GM23248 (cell line): ENCODE data around the gene NTN5. TPM values are rescaled to one million over a fixed set of nuclear protein-coding genes. Genes with fewer than 3 reads are reported as not detected.

Experiments used
- DNase-seq: peaks from one replicate; pipeline ENCODE4 v3.0.0-alpha.2; 2015
- H2AFZ ChIP-seq: fragments of 200-600 bp; sonication (generic); 2 replicates; pipeline ENCODE4 v1.6.1; 2016; ENCODE audit warnings: antibody characterized with exemption
- H3F3A ChIP-seq: fragments of 200-600 bp; sonication (generic); 2 replicates; pipeline ENCODE4 v1.6.1; 2016; ENCODE audit warnings: mild to moderate bottlenecking, antibody characterized with exemption, mixed run types; ENCODE audit not compliant: insufficient read depth
- H3K27ac ChIP-seq: fragments of 200-600 bp; sonication (generic); 2 replicates; pipeline ENCODE4 v1.5.1; 2016; ENCODE audit warnings: mild to moderate bottlenecking
- H3K27me3 ChIP-seq: fragments of 200-600 bp; sonication (generic); replicated peaks from 2 replicates; pipeline ENCODE4 v1.6.1; 2016; ENCODE audit warnings: mild to moderate bottlenecking; ENCODE audit not compliant: insufficient read depth
- H3K36me3 ChIP-seq: fragments of 200-600 bp; sonication (generic); 2 replicates; pipeline ENCODE4 v1.6.1; 2016; ENCODE audit warnings: low read depth, mild to moderate bottlenecking
- H3K4me1 ChIP-seq: fragments of 200-600 bp; sonication (generic); 2 replicates; pipeline ENCODE4 v1.6.1; 2016; ENCODE audit warnings: mild to moderate bottlenecking; ENCODE audit not compliant: insufficient read depth
- H3K4me2 ChIP-seq: fragments of 200-600 bp; sonication (generic); one replicate; pipeline ENCODE4 v1.6.1; 2016; ENCODE audit warnings: mild to moderate bottlenecking; ENCODE audit not compliant: unreplicated experiment
- H3K4me3 ChIP-seq: fragments of 200-600 bp; sonication (generic); 2 replicates; pipeline ENCODE4 v1.5.1; 2016; ENCODE audit warnings: mild to moderate bottlenecking
- H3K79me2 ChIP-seq: fragments of 200-600 bp; sonication (generic); 2 replicates; pipeline ENCODE4 v1.6.1; 2016; ENCODE audit warnings: mild to moderate bottlenecking; ENCODE audit not compliant: insufficient read depth
- H3K9ac ChIP-seq: fragments of 200-600 bp; sonication (generic); 2 replicates; pipeline ENCODE4 v1.6.1; 2016; ENCODE audit warnings: mild to moderate bottlenecking
- H3K9me2 ChIP-seq: fragments of 200-600 bp; sonication (generic); 2 replicates; pipeline ENCODE4 v1.6.1; 2016; ENCODE audit warnings: mixed run types, mild to moderate bottlenecking, moderate library complexity; ENCODE audit not compliant: insufficient read depth
- H3K9me3 ChIP-seq: fragments of 200-600 bp; sonication (generic); one replicate; pipeline ENCODE4 v1.6.1; 2017; ENCODE audit warnings: low read depth
- H4K20me1 ChIP-seq: fragments of 200-600 bp; sonication (generic); 2 replicates; pipeline ENCODE4 v1.6.0; 2016; ENCODE audit not compliant: insufficient read depth
- EZH2 ChIP-seq: fragments of 200-600 bp; sonication (generic); IDR thresholded peaks from 2 replicates; pipeline ENCODE4 v1.6.1; 2018; ENCODE audit warnings: antibody characterized with exemption, mild to moderate bottlenecking; ENCODE audit not compliant: insufficient read depth, poor library complexity, severe bottlenecking
- EZH2phosphoT487 ChIP-seq: fragments of 200-600 bp; sonication (generic); IDR thresholded peaks from 2 replicates; pipeline ENCODE4 v1.6.1; 2018; ENCODE audit warnings: antibody characterized with exemption, moderate library complexity, mild to moderate bottlenecking, low read depth; ENCODE audit not compliant: insufficient read depth
- WGBS, 2 experiments: methylation state at CpG; one replicate each; pipeline ENCODE4 v1.1.6; 2015 to 2017; ENCODE audit warnings: low lambda C conversion rate in 2 of 2, low coverage in 1 of 2; ENCODE audit errors: missing lambda C conversion rate in 2 of 2; 5-methylcytosine and 5-hydroxymethylcytosine counted together
- in situ Hi-C: fragments of 300-500 bp; cut with MboI; formaldehyde crosslinking; loops from 2 replicates; pipeline ENCODE4 v1.15.0; 2020
- polyA plus RNA-seq: library from polyadenylated mRNA; unstranded; fragments of >200 nt; fragmentation: Nextera tagmentation; extraction: Ambion mirVana; gene quantifications from 2 replicates; pipeline ENCODE4 v1.2.1, GENCODE V29; 2016
- total RNA-seq: library from RNA; depleted of rRNA; stranded (reverse); fragments of >200 nt; shearing (Covaris generic); gene quantifications from 2 replicates; pipeline ENCODE4 v1.2.3, GENCODE V29; 2014

The NTN5 gene
- total and polyA plus RNA-seq, 2 experiments from 2014 or later: 0.32 TPM; not detected in 1

GRCh38 chr19:48628486-48629296 is 44.1 kb downstream of the NTN5 start:
- no peak overlapping the region for H2AFZ ChIP-seq
- H3K36me3 ChIP-seq: no peaks in the 10 kb centered on the region
- H3K4me1 ChIP-seq: peaks cover 15% of the 10 kb centered on the region
- H3K9me2 ChIP-seq: no peaks in the 10 kb centered on the region
- peaks cover 6% of the 10 kb centered on the region for H3F3A ChIP-seq
- H3K4me2 ChIP-seq: no peak overlapping the region
- in situ Hi-C loops: no loop called here
- no peak overlapping the region for H3K27ac ChIP-seq
- no peaks in the 10 kb centered on the region for H3K9me3 ChIP-seq
- 78 to 82% methylated on average over 25 to 34 of the region's 34 CpGs for WGBS, 2 experiments
- H3K79me2 ChIP-seq: no peaks in the 10 kb centered on the region
- no peak overlapping the region for H3K4me3 ChIP-seq
- H3K9ac ChIP-seq: no peak overlapping the region
- no peak for DNase-seq
- no peak for TF ChIP-seq EZH2
- TF ChIP-seq EZH2phosphoT487: no peak
- H4K20me1 ChIP-seq: no peaks in the 10 kb centered on the region
- no peaks in the 10 kb centered on the region for H3K27me3 ChIP-seq

DNA sequence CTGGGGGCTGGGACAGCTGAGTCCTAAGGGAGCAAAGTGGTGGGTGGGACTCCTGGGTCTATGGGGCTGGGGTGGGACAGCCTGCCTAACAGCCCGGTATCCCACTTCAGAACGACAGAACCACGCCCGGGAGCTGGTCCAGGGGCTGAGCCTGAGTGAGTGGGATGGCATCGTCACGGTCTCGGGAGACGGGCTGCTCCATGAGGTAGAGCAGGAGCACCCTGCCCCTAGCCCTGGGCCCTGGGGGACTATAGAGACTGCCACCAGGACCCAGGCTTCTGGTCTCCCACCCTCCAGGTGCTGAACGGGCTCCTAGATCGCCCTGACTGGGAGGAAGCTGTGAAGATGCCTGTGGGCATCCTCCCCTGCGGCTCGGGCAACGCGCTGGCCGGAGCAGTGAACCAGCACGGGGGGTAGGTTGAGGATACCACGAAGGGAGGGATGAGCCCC is 44.9 kb downstream of the NTN5 start:
- WGBS, 2 experiments: 77 to 79% methylated on average over 17 of the region's 17 CpGs
- H3K79me2 ChIP-seq: no peaks in the 10 kb centered on the region
- peaks cover 12% of the 10 kb centered on the region for H3K4me1 ChIP-seq
- H3K27me3 ChIP-seq: no peaks in the 10 kb centered on the region
- H3K36me3 ChIP-seq: no peaks in the 10 kb centered on the region
- no peak overlapping the region for H3K9ac ChIP-seq
- H3K9me2 ChIP-seq: no peaks in the 10 kb centered on the region
- no peak overlapping the region for H2AFZ ChIP-seq
- H3K27ac ChIP-seq: no peak overlapping the region
- no peaks in the 10 kb centered on the region for H3K9me3 ChIP-seq
- H3K4me2 ChIP-seq: no peak overlapping the region
- no peaks in the 10 kb centered on the region for H4K20me1 ChIP-seq
- H3F3A ChIP-seq: peaks cover 6% of the 10 kb centered on the region
- H3K4me3 ChIP-seq: no peak overlapping the region
- in situ Hi-C loops: no loop called here
- no peak for TF ChIP-seq EZH2
- no peak for TF ChIP-seq EZH2phosphoT487
- no peak for DNase-seq

DNA sequence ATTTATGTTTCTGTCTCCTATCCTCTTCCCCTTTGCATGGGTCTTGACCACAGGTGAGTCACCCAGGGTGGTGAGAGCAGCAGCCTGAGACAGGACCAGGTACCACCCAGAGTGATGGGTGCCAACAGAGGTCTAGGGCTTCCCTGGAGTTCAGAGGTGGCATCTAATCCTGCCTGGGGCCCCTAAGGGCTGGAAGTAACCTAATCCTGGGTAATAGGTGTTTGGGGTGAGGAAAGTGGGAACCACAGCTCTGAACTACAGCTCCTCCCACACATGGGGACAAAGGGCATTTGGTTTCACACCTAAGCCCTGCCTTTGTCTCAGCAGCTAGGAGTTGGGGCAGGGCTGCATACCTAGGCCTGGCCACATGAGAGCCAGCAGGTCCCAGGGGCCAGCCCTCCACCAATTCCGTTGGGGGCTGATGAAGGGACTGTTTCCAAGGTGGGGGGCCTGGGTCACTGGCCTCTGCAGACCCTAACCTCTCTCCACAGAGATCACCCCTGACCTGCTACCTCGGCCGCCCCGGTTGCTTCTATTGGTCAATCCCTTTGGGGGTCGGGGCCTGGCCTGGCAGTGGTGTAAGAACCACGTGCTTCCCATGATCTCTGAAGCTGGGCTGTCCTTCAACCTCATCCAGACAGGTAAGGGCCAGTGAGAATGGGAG is 45.5 kb downstream of the NTN5 start:
- 90 to 94% methylated on average over 6 of the region's 6 CpGs for WGBS, 2 experiments
- no peaks in the 10 kb centered on the region for H3K9me2 ChIP-seq

DNA sequence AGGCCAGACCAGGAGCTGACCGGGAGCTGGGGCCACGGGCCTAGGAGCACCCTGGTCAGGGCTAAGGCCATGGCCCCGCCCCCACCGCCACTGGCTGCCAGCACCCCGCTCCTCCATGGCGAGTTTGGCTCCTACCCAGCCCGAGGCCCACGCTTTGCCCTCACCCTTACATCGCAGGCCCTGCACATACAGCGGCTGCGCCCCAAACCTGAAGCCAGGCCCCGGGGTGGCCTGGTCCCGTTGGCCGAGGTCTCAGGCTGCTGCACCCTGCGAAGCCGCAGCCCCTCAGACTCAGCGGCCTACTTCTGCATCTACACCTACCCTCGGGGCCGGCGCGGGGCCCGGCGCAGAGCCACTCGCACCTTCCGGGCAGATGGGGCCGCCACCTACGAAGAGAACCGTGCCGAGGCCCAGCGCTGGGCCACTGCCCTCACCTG is 46.9 kb downstream of the NTN5 start:
- Histone ChIP-seq H3K36me3 (no peaks in the 10 kb centered on the region), H3K9me2 (no peaks in the 10 kb centered on the region), H3K27me3 (no peaks in the 10 kb centered on the region), H3K4me1 (peaks cover 7% of the 10 kb centered on the region), H3K9ac (no peak overlapping the region), H2AFZ (no peak overlapping the region), H3K27ac (no peak overlapping the region), H3K9me3 (no peaks in the 10 kb centered on the region), H3F3A (no peaks in the 10 kb centered on the region), H4K20me1 (no peaks in the 10 kb centered on the region), H3K79me2 (peaks cover 8% of the 10 kb centered on the region), H3K4me2 (no peak overlapping the region), H3K4me3 (no peak overlapping the region)
- no peak for DNase-seq
- 95 to 100% methylated on average over 9 to 30 of the region's 30 CpGs for WGBS, 2 experiments
- TF ChIP-seq EZH2 (no peak), EZH2phosphoT487 (no peak)
- in situ Hi-C loops: no loop called here

More for the DNA sequence above, 45.5 kb downstream of the NTN5 start:
- Histone ChIP-seq H3K4me2 (no peak overlapping the region), H2AFZ (no peak overlapping the region), H4K20me1 (no peaks in the 10 kb centered on the region), H3K4me1 (peaks cover 7% of the 10 kb centered on the region), H3K79me2 (no peaks in the 10 kb centered on the region), H3K4me3 (no peak overlapping the region), H3K27me3 (no peaks in the 10 kb centered on the region), H3K9ac (no peak overlapping the region), H3K9me3 (no peaks in the 10 kb centered on the region), H3F3A (peaks cover 2% of the 10 kb centered on the region), H3K36me3 (no peaks in the 10 kb centered on the region), H3K27ac (no peak overlapping the region)
- TF ChIP-seq EZH2phosphoT487 (no peak), EZH2 (no peak)
- DNase-seq: no peak
- in situ Hi-C loops: no loop called here
